Neural cell (in vitro differentiated cells): ENCODE results near the gene NRG3.

ENCODE experiments used
- CTCF ChIP-seq: fragments of 450-650 bp; IDR thresholded peaks from 2 replicates; pipeline ENCODE4 v1.5.1; 2014; ENCODE audit warnings: antibody characterized with exemption, mild to moderate bottlenecking, moderate library complexity; ENCODE audit not compliant: poor library complexity, severe bottlenecking
- EZH2 ChIP-seq: fragments of 200-600, 300-800 bp; shearing (Covaris generic), sonication (generic); IDR thresholded peaks from 2 replicates; pipeline ENCODE4 v1.6.1; 2014; ENCODE audit warnings: antibody characterized with exemption, low read length, borderline replicate concordance, mild to moderate bottlenecking; ENCODE audit not compliant: insufficient read depth, poor library complexity, severe bottlenecking
- POLR2AphosphoS5 ChIP-seq: IDR thresholded peaks from 2 replicates; pipeline ENCODE4 v1.6.1; 2012
- TAF1 ChIP-seq: IDR thresholded peaks from 2 replicates; pipeline ENCODE4 v1.6.1; 2012; ENCODE audit warnings: low read depth

GRCh38 chr10:82144153-82144552, 269.2 kb downstream of the NRG3 start:
- TF ChIP-seq POLR2AphosphoS5 (no peak), CTCF (no peak), EZH2 (no peak), TAF1 (no peak)
